K562 (cell line): Measurements from ENCODE around the gene SLC25A51. TPM values are rescaled to one million over a fixed set of nuclear protein-coding genes. Genes with fewer than 3 reads are reported as not detected.

Source experiments
- ATF6 ChIP-seq: sonication (generic); formaldehyde crosslinking; IDR thresholded peaks from 2 replicates; pipeline ENCODE4 v1.4.0; 2020; ENCODE audit warnings: mild to moderate bottlenecking, missing genetic modification reagents
- CBFB ChIP-seq: sonication (generic); formaldehyde crosslinking; IDR thresholded peaks from 2 replicates; pipeline ENCODE4 v1.4.0; 2020; ENCODE audit warnings: mild to moderate bottlenecking, missing genetic modification reagents
- CBX3 ChIP-seq, 2 experiments: IDR thresholded peaks; 1 replicate in 1 of 2; 2 replicates in 1 of 2; pipeline ENCODE4 v1.6.1; 2012; ENCODE audit warnings: inconsistent platforms in 2 of 2, low read length in 2 of 2, borderline replicate concordance in 1 of 2, control low read depth in 1 of 2
- CBX8 ChIP-seq: fragments of 200-600 bp; sonication (generic); IDR thresholded peaks from 2 replicates; pipeline ENCODE4 v1.6.1; 2012; ENCODE audit warnings: borderline replicate concordance, mixed run types, low read depth, mild to moderate bottlenecking, moderate library complexity, mixed read lengths, low read length, control low read depth, inconsistent platforms; ENCODE audit not compliant: poor library complexity, severe bottlenecking; ENCODE audit errors: extremely low read depth
- KLF13 ChIP-seq: fragments of 450-650 bp; IDR thresholded peaks from 2 replicates; pipeline ENCODE4 v1.6.1; 2016; ENCODE audit warnings: missing genetic modification characterization, low read depth, mild to moderate bottlenecking, missing compliant biosample characterization, moderate library complexity, borderline replicate concordance
- MAFF ChIP-seq: IDR thresholded peaks from 2 replicates; pipeline ENCODE4 v1.6.1; 2012; ENCODE audit warnings: low read length, improper control_type of control experiment
- NFXL1 ChIP-seq: fragments of 450-650 bp; formaldehyde crosslinking; IDR thresholded peaks from 2 replicates; pipeline ENCODE4 v1.4.0; 2021; ENCODE audit warnings: mild to moderate bottlenecking
- POU5F1 ChIP-seq: fragments of 150-350 bp; IDR thresholded peaks from 2 replicates; pipeline ENCODE4 v1.6.1; 2014; ENCODE audit warnings: borderline replicate concordance, low read length, low read depth, mild to moderate bottlenecking; ENCODE audit not compliant: partially characterized antibody
- TOE1 ChIP-seq, 2 experiments: fragments of 450-650 bp in 1 of 2; sonication (generic) in 1 of 2; formaldehyde crosslinking in 1 of 2; IDR thresholded peaks; 2 replicates each; pipeline versions ENCODE4 v1.7.1 to v1.8.0; 2016 to 2022; ENCODE audit warnings: borderline replicate concordance in 2 of 2, mild to moderate bottlenecking in 2 of 2, antibody characterized with exemption in 1 of 2, inconsistent platforms in 1 of 2, low read depth in 1 of 2, missing genetic modification reagents in 1 of 2, moderate library complexity in 1 of 2
- ZBTB33 ChIP-seq: sonication (generic); formaldehyde crosslinking; IDR thresholded peaks from 2 replicates; pipeline ENCODE4 v1.8.1; 2023; ENCODE audit warnings: mild to moderate bottlenecking, missing genetic modification reagents
- ZNF23 ChIP-seq: fragments of 250-450 bp; sonication (Bioruptor Pico); IDR thresholded peaks from 2 replicates; pipeline ENCODE4 v1.4.0; 2020; ENCODE audit warnings: mild to moderate bottlenecking
- ZNF324 ChIP-seq: fragments of 250-450 bp; sonication (Bioruptor Pico); IDR thresholded peaks from 2 replicates; pipeline ENCODE4 v1.4.0; 2020; ENCODE audit warnings: mild to moderate bottlenecking
- ZNF449 ChIP-seq: fragments of 250-450 bp; sonication (Bioruptor Pico); IDR thresholded peaks from 2 replicates; pipeline ENCODE4 v1.8.0; 2022; ENCODE audit warnings: moderate library complexity, mild to moderate bottlenecking, inconsistent platforms
- ZNF561 ChIP-seq: fragments of 450-650 bp; formaldehyde crosslinking; conservative IDR thresholded peaks from 2 replicates; pipeline ENCODE4 v1.4.0; 2020; ENCODE audit warnings: mild to moderate bottlenecking, moderate library complexity
- ZNF584 ChIP-seq: fragments of 200-800 bp; sonication (Bioruptor generic); IDR thresholded peaks from 2 replicates; pipeline ENCODE4 v1.6.1; 2016; ENCODE audit warnings: low read depth, mild to moderate bottlenecking, missing genetic modification characterization, missing compliant biosample characterization
- ZNF778 ChIP-seq: fragments of 450-650 bp; formaldehyde crosslinking; IDR thresholded peaks from 2 replicates; pipeline ENCODE4 v1.4.0; 2020; ENCODE audit warnings: mild to moderate bottlenecking, moderate library complexity
- ZZZ3 ChIP-seq: fragments of 450-650 bp; IDR thresholded peaks from 2 replicates; pipeline ENCODE4 v1.6.1; 2016; ENCODE audit warnings: antibody characterized with exemption, mild to moderate bottlenecking, moderate library complexity
- polyA plus RNA-seq, 8 experiments: library from polyadenylated mRNA; depleted of rRNA in 4 of 8; stranded (reverse) in 5 of 8; unstranded in 3 of 8; fragments of >200 nt; fragmentation: Nextera tagmentation in 2 of 8; fragmentation: Illumina TruSeq in 1 of 8; extraction: Ambion mirVana in 2 of 8; extraction: Trizol in 1 of 8; gene quantifications; 2 replicates each; pipeline versions ENCODE4 v1.2.1 to v1.2.3, GENCODE V29; 2011 to 2014; ENCODE audit warnings: inconsistent platforms in 1 of 8, missing spikeins in 1 of 8
- total RNA-seq, 7 experiments: library from RNA; depleted of rRNA in 6 of 7; stranded (reverse); fragments of >200 nt in 6 of 7; fragmentation: Illumina TruSeq in 2 of 7; extraction: Trizol in 2 of 7; gene quantifications; 2 replicates each; pipeline versions ENCODE4 v1.2.1 to v1.2.3, GENCODE V29; 2011 to 2021; ENCODE audit warnings: low replicate concordance in 1 of 7
- TF ChIP-seq, protein P1 (sequence below): fragments of 450-650 bp; IDR thresholded peaks from 2 replicates; pipeline ENCODE4 v1.7.1; 2018; ENCODE audit warnings: mild to moderate bottlenecking, low read depth; ENCODE audit not compliant: partially characterized antibody

SLC25A51 gene
- total and polyA plus RNA-seq, 9 of the 15 experiments (the other 6 are each of a cell fraction or from before 2014, with no cell fraction given), result 9.1 to 40.7 (median 24.5) TPM

DNA sequence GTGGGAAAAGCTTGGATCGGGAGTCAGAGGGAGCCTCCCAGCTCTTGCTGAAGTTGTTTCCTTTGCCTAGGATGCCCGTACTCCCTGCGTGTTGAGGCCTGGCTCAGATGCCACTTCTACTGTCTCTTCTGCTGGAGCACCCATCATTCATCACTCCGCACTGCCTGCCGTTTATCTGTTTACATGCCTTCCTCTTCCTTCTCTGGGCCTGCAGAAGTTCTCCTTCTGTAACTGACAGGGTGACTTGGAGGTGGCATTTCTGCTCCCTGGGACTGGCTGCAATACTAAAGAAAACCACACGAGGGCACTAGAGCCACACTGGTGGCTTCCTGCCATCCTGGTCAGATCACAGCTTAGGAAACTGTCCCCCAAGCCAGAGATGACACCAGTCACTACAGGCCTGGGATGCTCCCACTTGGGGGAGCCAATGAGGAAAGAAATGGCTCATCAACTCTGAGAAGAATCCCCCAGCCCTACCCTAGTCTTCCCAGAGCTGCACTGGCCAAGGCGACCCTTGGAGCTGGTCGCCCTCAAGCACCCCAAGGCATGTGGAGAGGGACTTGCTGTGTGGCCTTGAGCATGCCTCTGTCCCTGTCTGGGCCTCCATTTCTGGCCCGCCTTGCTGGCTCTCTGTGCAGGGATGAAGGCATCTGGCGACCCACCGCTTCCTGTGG is 9.7 kb upstream of the SLC25A51 start (continued):
- TF ChIP-seq CBX3 (IDR thresholded peaks at IDR 0.05; ENCODE audit: borderline replicate concordance in 1 of 2, low read length in 2 of 2) (peak in 1 of 2 experiments; percentile 35; a peak in 1 of 3 replicates), ZNF778 (CRISPR knock-in tag) (no peak), ZZZ3 (no peak), CBFB (CRISPR knock-in tag) (no peak), CBX8 (no peak), ZNF584 (CRISPR knock-in tag) (no peak), ZBTB33 (CRISPR knock-in tag) (no peak), KLF13 (tag) (no peak), ZNF449 (CRISPR knock-in tag) (no peak), ATF6 (no peak), NFXL1 (CRISPR knock-in tag) (no peak), MAFF (no peak), ZNF23 (CRISPR knock-in tag) (no peak), ZNF561 (no peak), POU5F1 (no peak), TOE1 (IDR thresholded peaks at IDR 0.05; ENCODE audit: borderline replicate concordance) (peak; percentile 42; the same call in 1 of the 2 replicates), TOE1 (CRISPR knock-in tag; IDR thresholded peaks at IDR 0.05; ENCODE audit: borderline replicate concordance, low read depth) (no peak), ZNF324 (CRISPR knock-in tag) (no peak)
- TF ChIP-seq, protein P1, sequence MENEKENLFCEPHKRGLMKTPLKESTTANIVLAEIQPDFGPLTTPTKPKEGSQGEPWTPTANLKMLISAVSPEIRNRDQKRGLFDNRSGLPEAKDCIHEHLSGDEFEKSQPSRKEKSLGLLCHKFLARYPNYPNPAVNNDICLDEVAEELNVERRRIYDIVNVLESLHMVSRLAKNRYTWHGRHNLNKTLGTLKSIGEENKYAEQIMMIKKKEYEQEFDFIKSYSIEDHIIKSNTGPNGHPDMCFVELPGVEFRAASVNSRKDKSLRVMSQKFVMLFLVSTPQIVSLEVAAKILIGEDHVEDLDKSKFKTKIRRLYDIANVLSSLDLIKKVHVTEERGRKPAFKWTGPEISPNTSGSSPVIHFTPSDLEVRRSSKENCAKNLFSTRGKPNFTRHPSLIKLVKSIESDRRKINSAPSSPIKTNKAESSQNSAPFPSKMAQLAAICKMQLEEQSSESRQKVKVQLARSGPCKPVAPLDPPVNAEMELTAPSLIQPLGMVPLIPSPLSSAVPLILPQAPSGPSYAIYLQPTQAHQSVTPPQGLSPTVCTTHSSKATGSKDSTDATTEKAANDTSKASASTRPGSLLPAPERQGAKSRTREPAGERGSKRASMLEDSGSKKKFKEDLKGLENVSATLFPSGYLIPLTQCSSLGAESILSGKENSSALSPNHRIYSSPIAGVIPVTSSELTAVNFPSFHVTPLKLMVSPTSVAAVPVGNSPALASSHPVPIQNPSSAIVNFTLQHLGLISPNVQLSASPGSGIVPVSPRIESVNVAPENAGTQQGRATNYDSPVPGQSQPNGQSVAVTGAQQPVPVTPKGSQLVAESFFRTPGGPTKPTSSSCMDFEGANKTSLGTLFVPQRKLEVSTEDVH, result peak; percentile 78
